ENCODE results near the gene GALNT18. TPM values are rescaled to one million over a fixed set of nuclear protein-coding genes. Genes with fewer than 3 reads are reported as not detected.

GALNT18 gene
- total and polyA plus RNA-seq, 2 of the 4 experiments (the other 2 are of a cell fraction) = 9.5 to 11.3 TPM

GRCh38 chr11:11486423-11486822 is 135.4 kb downstream of the GALNT18 start:
- H3K27me3 ChIP-seq (ENCODE audit: control insufficient read depth, insufficient read depth, low read length) = no peaks in the 10 kb centered on the region; the same call in 1 of the 2 replicates
- 38% methylated on average over 1 of the region's 3 CpGs; no CpG with 5 or more reads in 1 of the 2 experiments for WGBS, 2 experiments (ENCODE audit: extremely low coverage in 2 of 2, insufficient read length in 1 of 2)
- ATAC-seq (ENCODE audit: low read depth) (no peak), DNase-seq (no peak)
- H4K8ac ChIP-seq (ENCODE audit: low read depth in 2 of 2, low read length in 2 of 2) = no peak overlapping the region
- no peaks in the 10 kb centered on the region for H3K79me1 ChIP-seq (ENCODE audit: low read depth in 1 of 2, low read length in 2 of 2)
- in situ Hi-C loops (cut with MboI; ENCODE audit: low sequenced_read_pairs) (no loop called here), dilution Hi-C loops (cut with HindIII; ENCODE audit: low sequenced_read_pairs, unreplicated experiment) (no loop called here), intact Hi-C loops (cut with micrococcal nuclease) (no loop called here)
- H3K23ac ChIP-seq (ENCODE audit: low read depth, low read length) = no peak overlapping the region
- H2AK5ac ChIP-seq (ENCODE audit: low read depth, low read length) = no peak overlapping the region
- no peak overlapping the region for H3K14ac ChIP-seq (replicated peaks; ENCODE audit: low read depth, low read length)
- H3K4me2 ChIP-seq (ENCODE audit: low read depth, low read length) = no peak overlapping the region
- no peak overlapping the region for H2BK20ac ChIP-seq (ENCODE audit: low read depth, low read length)
- no peak overlapping the region for H3K4me3 ChIP-seq (ENCODE audit: insufficient read depth, low read depth, low read length)
- CTCF ChIA-PET = no interaction called here
- TF ChIP-seq BHLHE40 (IDR thresholded peaks at IDR 0.05; ENCODE audit: low read depth, low read length) (no peak), MAZ (IDR thresholded peaks at IDR 0.05; ENCODE audit: borderline replicate concordance, low read depth, low read length) (no peak), RAD21 (IDR thresholded peaks at IDR 0.05; ENCODE audit: low read length) (no peak), CTCF (conservative IDR thresholded peaks at IDR 0.05; ENCODE audit: low read depth, low read length) (no peak), MAFK (IDR thresholded peaks at IDR 0.05; ENCODE audit: low read depth, low read length) (no peak), CEBPB (IDR thresholded peaks at IDR 0.05; ENCODE audit: low read depth, low read length) (no peak), RCOR1 (IDR thresholded peaks at IDR 0.05; ENCODE audit: insufficient replicate concordance, low read length) (no peak), ELK1 (IDR thresholded peaks at IDR 0.05; ENCODE audit: borderline replicate concordance, low read depth, low read length) (no peak), RFX5 (IDR thresholded peaks at IDR 0.05; ENCODE audit: low read depth, low read length) (no peak), POLR2A (IDR thresholded peaks at IDR 0.05; ENCODE audit: low read depth, low read length) (no peak)
- H4K91ac ChIP-seq (ENCODE audit: insufficient read depth, low read depth, low read length) = no peak overlapping the region
- H3K18ac ChIP-seq (ENCODE audit: low read depth, low read length) = no peak overlapping the region
- no TSS peak for BruUV-seq (replicated peaks)
- H2AK9ac ChIP-seq (replicated peaks; ENCODE audit: low read depth, low read length, poor library complexity) = no peak overlapping the region
- no peak overlapping the region for H3K56ac ChIP-seq (ENCODE audit: extremely low read depth, insufficient read depth, low read length)
- no peak overlapping the region for H2AFZ ChIP-seq (replicated peaks; ENCODE audit: low read length, poor library complexity)
- no peak overlapping the region for H4K5ac ChIP-seq (ENCODE audit: low read depth, low read length)
- no peak overlapping the region for H2BK120ac ChIP-seq (ENCODE audit: low read depth, low read length)
- H2BK15ac ChIP-seq (ENCODE audit: low read depth, low read length) = no peak overlapping the region
- no peak overlapping the region for H3K9ac ChIP-seq (ENCODE audit: low read depth, low read length)
- POLR2A ChIA-PET (ENCODE audit: unreplicated experiment) = no interaction called here
- H3K27ac ChIP-seq (ENCODE audit: insufficient read depth, low read length) = no peak overlapping the region
- H3K9me1 ChIP-seq (ENCODE audit: insufficient read depth, low read length) = no peaks in the 10 kb centered on the region
- no peaks in the 10 kb centered on the region for H3K36me3 ChIP-seq (ENCODE audit: control insufficient read depth, insufficient read depth, low read length)
- H3K4ac ChIP-seq (ENCODE audit: low read depth, low read length) = no peak overlapping the region
- no peaks in the 10 kb centered on the region for H3K4me1 ChIP-seq (ENCODE audit: control insufficient read depth, insufficient read depth, low read length)
- H4K20me1 ChIP-seq (ENCODE audit: insufficient read depth, low read length) = no peaks in the 10 kb centered on the region
- no peak overlapping the region for H2BK5ac ChIP-seq (ENCODE audit: low read depth, low read length, poor library complexity, severe bottlenecking)
- H3K9me3 ChIP-seq (ENCODE audit: control insufficient read depth, insufficient read depth, low read length) = no peaks in the 10 kb centered on the region

All from IMR-90 (cell line).